Thyroid gland (tissue), 4 donors: ENCODE measurements around the gene EML4. TPM values are rescaled to one million over a fixed set of nuclear protein-coding genes. Genes with fewer than 3 reads are reported as not detected.

Experiments
- DNase-seq, 2 donors: peaks; one replicate each; pipeline ENCODE4 v3.0.0-alpha.2; 2019
- H3K27ac ChIP-seq, 3 donors: fragments of 200-600 bp; sonication (generic); 1 replicate in 2 of 3; 2 replicates in 1 of 3; pipeline ENCODE4 v1.5.1; 2016 to 2019; ENCODE audit warnings: mild to moderate bottlenecking in 1 of 3, moderate library complexity in 1 of 3
- H3K27me3 ChIP-seq: fragments of 200-600 bp; sonication (generic); one replicate; pipeline ENCODE4 v1.5.1; 2019
- H3K36me3 ChIP-seq, 2 donors: fragments of 200-600 bp; sonication (generic); one replicate each; pipeline ENCODE4 v1.5.1; 2016 to 2019
- H3K4me1 ChIP-seq, 2 donors: fragments of 200-600 bp; sonication (generic); one replicate each; pipeline ENCODE4 v1.5.1; 2017 to 2019
- H3K4me3 ChIP-seq, 3 donors: fragments of 200-600 bp; sonication (generic); replicated peaks in 1 of 3; 1 replicate in 2 of 3; 2 replicates in 1 of 3; pipeline ENCODE4 v1.5.1; 2016; ENCODE audit warnings: mild to moderate bottlenecking in 1 of 3
- H3K9me3 ChIP-seq: fragments of 200-600 bp; sonication (generic); one replicate; pipeline ENCODE4 v1.5.1; 2017
- CTCF ChIP-seq, 6 experiments: fragments of 200-600 bp in 3 of 6; fragments of 450-650 bp in 3 of 6; sonication (generic) in 3 of 6; IDR thresholded peaks; one replicate each; pipeline ENCODE4 v1.5.1; 2016 to 2019; ENCODE audit warnings: antibody characterized with exemption in 6 of 6, mild to moderate bottlenecking in 2 of 6, inconsistent platforms in 1 of 6, moderate library complexity in 1 of 6
- POLR2A ChIP-seq, 2 donors: fragments of 450-650 bp; IDR thresholded peaks; one replicate each; pipeline ENCODE4 v1.6.1; 2017; ENCODE audit warnings: antibody characterized with exemption in 2 of 2, mild to moderate bottlenecking in 2 of 2, moderate library complexity in 1 of 2
- WGBS, 2 donors: methylation state at CpG; one replicate each; pipeline ENCODE4 v1.1.5; 2017; 5-methylcytosine and 5-hydroxymethylcytosine counted together
- intact Hi-C: fragments of 100-400 bp; cut with DNase I; formaldehyde crosslinking; loops from one replicate; pipeline ENCODE4 v1.15.1; 2023
- total RNA-seq, 4 donors: library from RNA; depleted of rRNA; stranded (reverse); fragments of >200 nt; gene quantifications; one replicate each; pipeline ENCODE4 v1.2.3, GENCODE V29; 2016

The EML4 gene
- total RNA-seq, 4 donors from 2014 or later: 52.5 to 67.2 (median 64.7) TPM

GRCh38 chr2:42361728-42362283, 192.7 kb downstream of the EML4 start:
- Histone ChIP-seq H3K27ac (peak overlapping the region in 2 of 3 donors; percentile 88 to 98), H3K9me3 (no peaks in the 10 kb centered on the region), H3K36me3 (no peaks in the 10 kb centered on the region), H3K4me1 (peaks cover 3 to 14% of the 10 kb centered on the region in 2 donors), H3K27me3 (no peaks in the 10 kb centered on the region), H3K4me3 (peak overlapping the region in 1 of 3 donors; percentile 59)
- intact Hi-C loops: loop anchor here (10.0 kb wide), 1 partner anchor 267 kb away; no protein-coding TSS in a partner anchor
- no peak for TF ChIP-seq POLR2A (IDR thresholded peaks at IDR 0.05)
- TF ChIP-seq CTCF (IDR thresholded peaks at IDR 0.05): peak in 1 of 6 experiments; percentile 21
- 19 to 21% methylated on average over 6 of the region's 6 CpGs for WGBS, 2 donors
- DNase-seq: no peak

GRCh38 chr2:42363413-42363812, 194.3 kb downstream of the EML4 start:
- no peak for DNase-seq
- intact Hi-C loops: loop anchor here (10.0 kb wide), 1 partner anchor 269 kb away; no protein-coding TSS in a partner anchor
- Histone ChIP-seq H3K9me3 (no peaks in the 10 kb centered on the region), H3K36me3 (no peaks in the 10 kb centered on the region), H3K27ac (no peak overlapping the region), H3K4me3 (no peak overlapping the region), H3K27me3 (no peaks in the 10 kb centered on the region), H3K4me1 (peaks cover 3 to 14% of the 10 kb centered on the region in 2 donors)
- WGBS, 2 donors: 82 to 86% methylated on average over 3 of the region's 3 CpGs
- no peak for TF ChIP-seq POLR2A (IDR thresholded peaks at IDR 0.05)
- no peak for TF ChIP-seq CTCF (IDR thresholded peaks at IDR 0.05)

GRCh38 chr2:42364658-42365057, 195.5 kb downstream of the EML4 start:
- Histone ChIP-seq H3K9me3 (no peaks in the 10 kb centered on the region), H3K4me3 (no peak overlapping the region), H3K27ac (no peak overlapping the region), H3K27me3 (no peaks in the 10 kb centered on the region), H3K36me3 (no peaks in the 10 kb centered on the region), H3K4me1 (peaks cover 3 to 4% of the 10 kb centered on the region in 2 donors)
- intact Hi-C loops: loop anchor here (10.0 kb wide), 1 partner anchor 270 kb away; no protein-coding TSS in a partner anchor
- TF ChIP-seq POLR2A (IDR thresholded peaks at IDR 0.05) (no peak), CTCF (IDR thresholded peaks at IDR 0.05) (no peak)
- DNase-seq: no peak
- WGBS, 2 donors: 81 to 87% methylated on average over 3 of the region's 3 CpGs

- no peak for DNase-seq
- intact Hi-C loops: loop anchor here (10.0 kb wide), 1 partner anchor 272 kb away; no protein-coding TSS in a partner anchor
- H3K27ac ChIP-seq: no peak overlapping the region
- no peaks in the 10 kb centered on the region for H3K9me3 ChIP-seq
- peaks cover 0 to 3% of the 10 kb centered on the region in 2 donors for H3K4me1 ChIP-seq
- H3K4me3 ChIP-seq: no peak overlapping the region
- H3K27me3 ChIP-seq: no peaks in the 10 kb centered on the region
- no peaks in the 10 kb centered on the region for H3K36me3 ChIP-seq
- TF ChIP-seq POLR2A (IDR thresholded peaks at IDR 0.05): no peak
- TF ChIP-seq CTCF (IDR thresholded peaks at IDR 0.05): no peak
Measured at GRCh38 chr2:42366411-42366810, 197.3 kb downstream of the EML4 start.

- no peaks in the 10 kb centered on the region for H3K4me1 ChIP-seq
- no peak for TF ChIP-seq POLR2A (IDR thresholded peaks at IDR 0.05)
- TF ChIP-seq CTCF (IDR thresholded peaks at IDR 0.05): no peak
- no peak for DNase-seq
- H3K27me3 ChIP-seq: no peaks in the 10 kb centered on the region
- H3K4me3 ChIP-seq: no peak overlapping the region
- 32 to 59% methylated on average over 3 of the region's 3 CpGs for WGBS, 2 donors
- H3K27ac ChIP-seq: no peak overlapping the region
- intact Hi-C loops: loop anchor here (10.0 kb wide), 1 partner anchor 273 kb away; no protein-coding TSS in a partner anchor
- H3K9me3 ChIP-seq: no peaks in the 10 kb centered on the region
- no peaks in the 10 kb centered on the region for H3K36me3 ChIP-seq
Measured at GRCh38 chr2:42367835-42368234, 198.7 kb downstream of the EML4 start.
